Head of caudate nucleus (tissue), 42 donors: ENCODE results near the gene SCCPDH.
A peak's percentile ranks its signal among the peaks of the same experiment; 100 is the strongest.
"Not testable (repeated sequence)": the region's sequence is repeated elsewhere in the genome, so short reads cannot be mapped to it uniquely, and the experiment has no call there.

Experiments
- DNase-seq, 42 donors: peaks; one replicate each; pipeline versions ENCODE4 v3.0.0 to v3.0.0-alpha.2; 2020 to 2021; ENCODE audit warnings: mixed read lengths in 7 of 42
- intact Hi-C: fragments of 100-400 bp; cut with DNase I; formaldehyde crosslinking; loops from one replicate; pipeline ENCODE4 v1.15.0; 2022

SCCPDH gene

DNA sequence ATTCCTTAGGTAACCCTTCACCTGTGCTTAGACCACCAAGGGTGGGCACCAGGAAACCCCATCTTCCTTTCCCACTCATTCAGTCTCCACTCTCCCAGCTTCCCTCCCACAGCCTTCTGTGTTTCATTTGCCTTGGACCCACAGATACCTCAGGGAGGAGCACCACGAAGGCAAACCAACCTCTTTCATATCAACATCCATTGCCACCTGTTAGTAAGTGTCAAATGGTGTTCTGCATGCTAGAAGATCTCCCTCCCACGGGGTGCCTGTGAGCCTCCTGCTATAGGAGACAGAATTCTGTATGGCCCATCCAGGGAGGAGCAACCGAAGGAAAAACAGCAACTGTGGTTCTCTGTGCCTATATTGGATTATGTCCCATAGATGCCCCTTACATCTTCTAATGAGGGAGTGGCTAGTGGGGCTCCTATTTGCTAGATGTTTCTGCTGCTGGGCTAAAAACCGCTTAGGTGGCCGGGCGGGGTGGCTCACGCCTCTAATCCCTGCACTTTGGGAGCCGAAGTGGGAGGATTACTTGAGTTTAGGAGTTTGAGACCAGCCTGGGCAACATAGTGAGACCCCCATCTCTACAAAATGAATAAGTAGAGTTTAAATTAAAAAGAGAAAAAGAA, 25.6 kb upstream of the SCCPDH start:
- intact Hi-C loops, result loop anchor here (5.0 to 10.0 kb wide), 3 partner anchors 51 to 194 kb away; partner anchors contain the start of gene SMYD3
- DNase-seq, result peak in 1 of 42 donors; percentile 31

DNA sequence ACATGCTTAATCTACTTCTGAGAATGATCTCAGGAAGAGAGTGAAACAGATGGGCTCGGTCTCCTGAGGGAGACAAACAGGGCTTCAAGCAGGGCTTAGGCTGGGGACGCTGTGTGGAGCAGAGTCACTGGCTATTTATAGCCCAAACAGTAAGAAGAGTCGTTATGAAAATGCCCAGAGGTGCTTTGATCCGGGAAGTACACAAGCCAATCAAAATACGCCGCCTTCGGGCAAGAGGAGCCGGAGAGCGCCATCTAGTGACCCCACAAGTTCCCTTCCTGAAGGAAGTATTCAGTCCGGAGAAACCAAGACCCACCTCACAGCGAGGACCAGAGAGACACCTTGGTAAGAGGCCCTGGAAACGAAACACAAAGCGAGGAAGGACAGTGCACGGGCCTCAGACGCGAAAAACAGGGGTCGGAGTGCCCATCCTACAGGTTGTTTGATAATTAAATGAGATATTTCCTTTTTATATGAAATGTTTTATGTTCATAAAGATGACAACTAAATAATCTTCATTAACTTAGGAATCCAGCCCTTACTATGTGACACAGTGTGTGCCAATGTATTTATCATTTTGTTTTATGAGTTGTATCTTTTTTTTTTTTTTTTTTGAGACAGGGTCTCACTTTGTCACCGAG, 25.0 kb upstream of the SCCPDH start:
- intact Hi-C loops, result loop anchor here (5.0 to 10.0 kb wide), 3 partner anchors 52 to 194 kb away; partner anchors contain the start of gene SMYD3
- peak; percentile 65 to 93 (median 84) for DNase-seq

DNA sequence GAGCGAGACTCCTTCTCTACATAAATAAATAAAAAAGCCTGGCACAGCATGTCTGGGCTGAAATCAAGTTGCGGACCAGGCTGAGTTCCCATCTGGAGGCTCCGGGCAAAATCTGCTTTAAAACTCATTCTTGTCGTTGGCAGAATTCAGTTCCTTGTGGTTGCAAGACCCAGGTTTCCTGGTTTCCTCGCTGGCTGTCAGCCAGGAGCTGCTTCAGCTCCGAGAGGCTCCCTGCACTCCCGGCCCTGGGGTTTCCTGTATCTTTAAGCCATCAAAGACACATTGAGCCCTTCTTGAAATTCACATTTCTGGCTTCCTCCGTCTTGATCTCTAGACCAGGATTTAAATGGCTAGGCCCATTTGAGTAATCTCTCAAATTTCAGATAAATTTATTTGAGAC, 20.6 kb upstream of the SCCPDH start:
- intact Hi-C loops, result no loop called here
- peak in 1 of 42 donors; percentile 23 for DNase-seq

DNA sequence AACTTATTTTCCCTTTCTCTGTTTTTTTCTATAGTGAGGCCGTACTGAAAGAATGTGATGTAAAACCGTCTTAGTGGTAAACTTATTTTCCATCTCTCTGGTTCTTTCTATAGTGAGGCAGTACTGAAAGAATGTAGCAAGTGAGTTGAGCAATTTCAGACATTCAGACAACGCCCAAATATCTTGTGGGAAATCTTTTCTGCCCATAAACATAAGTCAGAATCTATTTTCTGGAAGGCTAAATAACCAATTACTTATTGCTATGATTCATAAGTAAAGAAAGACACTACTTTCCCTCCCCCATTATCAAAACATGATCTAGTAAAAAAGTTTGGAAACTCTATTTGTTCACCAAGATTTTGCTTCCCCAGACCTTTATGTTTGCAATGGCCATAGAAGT, 18.8 kb upstream of the SCCPDH start:
- intact Hi-C loops, result no loop called here
- DNase-seq, result no peak

DNA sequence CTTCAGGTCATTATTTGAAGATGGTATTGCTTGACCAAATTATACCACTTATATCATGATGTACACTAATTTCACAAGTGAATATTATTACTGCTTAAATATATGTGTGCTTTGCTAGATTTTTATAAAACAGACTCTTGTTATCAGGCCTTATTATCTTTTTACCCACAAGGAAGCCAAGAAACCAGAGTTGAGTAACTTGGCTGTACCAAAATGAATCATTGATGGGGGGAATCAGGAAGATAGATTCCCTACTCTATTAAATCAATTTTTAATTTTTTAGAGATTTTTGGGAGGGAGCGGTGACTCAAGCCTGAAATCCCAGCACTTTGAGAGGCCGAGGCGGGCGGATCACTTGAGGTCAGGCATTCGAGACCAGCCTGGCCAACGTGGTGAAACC, 16.0 kb upstream of the SCCPDH start:
- no peak for DNase-seq
- intact Hi-C loops, result no loop called here

DNA sequence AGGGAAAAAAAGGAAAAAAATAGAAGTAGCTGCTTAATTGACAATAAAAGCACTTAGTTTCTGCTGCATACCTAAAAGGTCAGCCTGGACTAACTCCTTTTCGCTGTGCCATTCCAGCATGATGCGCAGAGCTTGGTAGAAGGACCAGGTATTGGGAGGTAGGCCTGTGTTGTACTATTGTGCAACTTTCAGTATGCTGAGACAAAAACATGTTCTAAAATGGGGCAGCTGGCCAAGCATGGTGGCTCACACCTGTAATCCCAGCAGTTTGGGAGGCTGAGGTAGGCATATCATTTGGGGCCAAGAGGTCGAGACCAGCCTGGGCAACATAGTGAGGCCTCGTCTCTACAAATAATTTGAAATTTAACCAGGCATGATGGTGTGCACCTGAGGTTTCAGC, 15.0 kb upstream of the SCCPDH start:
- DNase-seq, result no peak
- intact Hi-C loops, result no loop called here

DNA sequence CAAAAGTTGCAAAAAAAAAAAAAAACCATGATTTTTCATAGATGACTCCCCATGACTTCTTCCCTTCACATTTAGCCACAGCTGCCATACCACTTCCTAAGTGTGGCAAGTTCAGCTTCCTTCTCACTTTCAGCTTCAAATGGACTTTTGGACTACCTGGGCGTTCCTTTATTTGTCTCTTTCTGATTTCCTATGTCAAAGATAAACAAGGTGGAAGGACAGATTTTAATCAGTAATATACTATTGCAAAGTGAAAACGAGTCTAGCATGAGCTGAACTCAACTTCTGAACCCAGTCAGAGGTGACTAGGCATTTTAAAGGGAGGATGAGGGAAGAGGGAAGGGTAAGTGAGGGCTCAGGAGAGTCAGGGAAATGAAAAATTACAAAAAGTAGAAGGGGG, 14.4 kb upstream of the SCCPDH start:
- intact Hi-C loops, result no loop called here
- DNase-seq, result no peak

DNA sequence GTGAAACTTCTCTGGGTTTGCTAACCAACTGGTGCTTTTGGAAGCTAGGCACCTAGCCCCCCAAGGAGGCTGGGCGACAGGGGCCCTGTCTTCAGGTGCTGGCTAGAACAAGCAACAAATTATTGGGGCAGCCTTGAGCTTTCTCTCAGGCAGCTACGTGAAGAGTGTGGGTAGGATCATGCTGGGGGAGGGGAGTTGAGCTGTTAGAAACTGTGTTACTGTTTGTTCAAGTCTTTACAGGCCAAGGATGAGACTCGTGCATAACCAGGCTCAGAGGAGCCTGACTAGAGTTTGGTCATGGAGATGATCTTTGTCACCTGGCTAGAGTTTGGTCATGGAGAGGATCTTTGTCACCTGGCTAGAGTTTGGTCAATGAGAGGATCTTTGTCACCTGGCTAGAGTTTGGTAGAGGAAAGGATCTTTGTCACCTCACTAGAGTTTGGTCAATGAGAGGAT, 12.6 kb upstream of the SCCPDH start:
- intact Hi-C loops, result no loop called here
- DNase-seq, result no peak

DNA sequence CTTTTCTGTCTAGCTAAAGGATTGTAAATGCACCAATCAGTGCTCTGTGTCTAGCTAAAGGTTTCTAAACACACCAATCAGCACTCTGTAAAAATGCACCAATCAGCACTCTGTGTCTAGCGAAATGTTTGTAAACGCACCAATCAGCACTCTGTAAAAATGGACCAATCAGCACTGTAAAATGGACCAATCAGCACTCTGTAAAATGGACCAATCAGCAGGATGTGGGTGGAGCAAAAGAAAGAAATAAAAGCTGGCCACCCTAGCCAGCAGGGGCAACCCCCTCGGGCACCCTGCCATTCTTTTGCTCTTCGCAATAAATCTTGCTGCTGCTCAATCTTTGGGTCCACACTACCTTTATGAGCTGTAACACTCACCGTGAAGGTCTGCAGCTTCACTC, 11.8 kb upstream of the SCCPDH start:
- intact Hi-C loops, result not testable (repeated sequence)

DNA sequence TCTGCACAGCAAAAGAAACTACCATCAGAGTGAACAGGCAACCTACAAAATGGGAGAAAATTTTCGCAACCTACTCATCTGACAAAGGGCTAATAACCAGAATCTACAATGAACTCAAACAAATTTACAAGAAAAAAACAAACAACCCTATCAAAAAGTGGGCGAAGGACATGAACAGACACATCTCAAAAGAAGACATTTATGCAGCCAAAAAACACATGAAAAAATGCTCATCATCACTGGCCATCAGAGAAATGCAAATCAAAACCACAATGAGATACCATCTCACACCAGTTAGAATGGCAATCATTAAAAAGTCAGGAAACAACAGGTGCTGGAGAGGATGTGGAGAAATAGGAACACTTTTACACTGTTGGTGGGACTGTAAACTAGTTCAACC, 4.8 kb upstream of the SCCPDH start:
- not testable (repeated sequence) for DNase-seq

More for the DNA sequence above, 11.8 kb upstream of the SCCPDH start:
- DNase-seq, result not testable (repeated sequence)

DNA sequence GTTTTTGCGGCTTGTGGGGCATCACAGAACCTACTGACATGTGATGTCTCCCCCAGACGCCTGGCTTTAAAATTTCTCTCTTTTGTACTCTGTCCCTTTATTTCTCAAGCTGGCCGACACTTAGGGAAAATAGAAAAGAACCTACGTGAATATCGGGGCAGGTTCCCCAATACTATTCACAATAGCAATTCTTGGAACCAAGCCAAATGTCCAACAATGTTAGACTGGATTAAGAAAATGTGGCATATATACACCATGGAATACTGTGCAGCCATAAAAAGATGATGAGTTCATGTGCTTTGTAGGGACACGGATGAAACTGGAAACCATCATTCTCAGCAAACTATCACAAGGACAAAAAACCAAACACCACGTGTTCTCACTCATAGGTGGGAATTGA, 3.4 kb upstream of the SCCPDH start:
- intact Hi-C loops, DNase-seq: not testable (repeated sequence)

More for the DNA sequence above, 4.8 kb upstream of the SCCPDH start:
- intact Hi-C loops, result not testable (repeated sequence)

DNA sequence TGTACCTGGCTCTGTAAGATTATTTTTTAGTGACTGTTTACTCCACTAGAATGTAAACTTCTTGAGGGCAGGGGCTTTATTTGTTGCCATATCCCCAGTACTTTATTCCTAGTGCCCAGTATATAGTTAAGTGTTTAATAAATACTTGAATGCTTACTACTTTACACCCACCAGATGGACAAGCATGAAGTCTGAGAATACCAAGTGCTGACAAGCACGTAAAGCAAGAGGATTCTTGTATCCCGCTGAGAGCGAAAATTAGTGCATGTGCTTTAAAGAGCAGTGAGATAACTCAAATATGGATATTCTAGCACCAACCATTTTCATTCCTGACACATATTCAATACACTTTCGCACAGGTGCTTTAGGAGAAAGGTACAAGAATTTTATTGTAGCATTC, 1.5 kb upstream of the SCCPDH start:
- no peak for DNase-seq
- intact Hi-C loops, result no loop called here

DNA sequence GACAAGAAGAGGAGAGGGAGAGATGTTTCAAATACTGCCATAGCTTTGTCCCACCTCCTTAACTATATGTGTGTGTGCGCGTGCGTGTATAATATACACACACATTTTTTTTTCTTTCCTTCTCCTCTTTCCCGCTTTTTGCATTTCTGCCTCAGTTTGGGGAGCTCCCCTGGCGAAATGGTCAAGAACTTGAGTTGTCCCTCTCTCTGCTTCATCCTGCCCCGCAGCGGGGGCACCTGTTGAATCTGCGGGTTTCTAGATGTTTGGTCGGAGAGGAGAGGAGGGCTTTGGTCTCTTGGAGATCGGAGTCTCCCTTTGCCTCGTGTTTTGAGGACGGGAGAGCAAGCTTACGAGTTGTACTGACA, 504 bp downstream of the SCCPDH start:
- intact Hi-C loops, result no loop called here
- peak in 13 of 42 donors; percentile 7 to 62 (median 23) for DNase-seq

DNA sequence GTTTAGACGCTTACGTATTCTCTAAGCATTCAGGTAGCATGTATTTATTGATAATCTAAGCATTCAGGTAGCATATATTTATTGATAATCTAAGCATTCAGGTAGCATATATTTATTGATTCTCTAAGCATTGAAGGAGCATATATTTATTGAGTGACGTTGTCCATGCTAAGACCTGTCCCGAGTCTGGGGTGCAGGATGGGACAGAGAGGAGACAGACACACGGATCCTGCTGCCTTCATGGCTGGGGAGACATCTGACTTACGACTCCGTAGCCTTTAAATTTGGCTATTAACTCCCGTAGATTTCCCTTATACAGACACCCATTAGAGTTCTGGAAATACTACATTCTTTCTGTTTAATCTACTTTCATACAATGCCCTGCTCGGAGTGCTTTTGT, 982 bp downstream of the SCCPDH start:
- no peak for DNase-seq
- intact Hi-C loops, result no loop called here

DNA sequence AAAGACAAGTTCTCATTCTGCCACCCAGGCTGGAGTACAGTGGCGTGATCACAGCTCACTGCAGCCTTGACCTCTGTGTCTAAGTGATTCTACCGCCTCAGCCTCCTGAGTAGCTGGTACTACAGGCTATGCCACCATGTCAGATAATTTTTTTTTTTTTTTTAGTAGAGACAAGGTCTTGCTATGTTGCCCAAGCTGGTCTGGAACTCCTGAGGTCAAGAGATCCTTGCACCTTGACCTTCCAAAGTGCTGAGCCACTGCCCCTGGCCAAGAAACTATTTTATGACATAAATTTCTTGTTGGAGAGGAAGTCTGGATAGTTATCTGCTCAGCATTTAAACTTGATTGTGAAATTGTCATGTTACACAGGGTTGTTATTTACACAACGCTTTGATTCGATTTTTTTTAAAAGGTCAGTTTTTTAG, 2.1 kb downstream of the SCCPDH start:
- no peak for DNase-seq
- intact Hi-C loops, result no loop called here

DNA sequence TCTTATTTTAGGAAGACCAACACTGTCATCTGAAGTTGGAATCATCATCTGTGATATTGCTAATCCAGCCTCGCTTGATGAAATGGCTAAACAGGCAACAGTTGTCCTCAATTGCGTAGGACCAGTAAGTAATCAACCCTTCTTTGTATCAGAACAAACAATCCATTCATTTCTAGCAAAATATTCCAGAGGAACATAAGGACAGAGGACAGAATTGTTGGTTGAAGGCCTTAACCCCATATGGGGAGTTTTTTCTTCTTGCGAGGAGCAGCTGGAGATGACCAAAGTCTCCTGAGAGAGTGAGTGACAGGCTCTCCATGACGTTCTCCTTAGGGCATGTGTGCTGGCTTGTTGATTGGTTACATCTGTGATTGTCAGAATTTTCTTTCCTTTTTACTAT, 2.7 kb downstream of the SCCPDH start:
- intact Hi-C loops, result no loop called here
- peak in 27 of 42 donors; percentile 14 to 77 (median 40) for DNase-seq

DNA sequence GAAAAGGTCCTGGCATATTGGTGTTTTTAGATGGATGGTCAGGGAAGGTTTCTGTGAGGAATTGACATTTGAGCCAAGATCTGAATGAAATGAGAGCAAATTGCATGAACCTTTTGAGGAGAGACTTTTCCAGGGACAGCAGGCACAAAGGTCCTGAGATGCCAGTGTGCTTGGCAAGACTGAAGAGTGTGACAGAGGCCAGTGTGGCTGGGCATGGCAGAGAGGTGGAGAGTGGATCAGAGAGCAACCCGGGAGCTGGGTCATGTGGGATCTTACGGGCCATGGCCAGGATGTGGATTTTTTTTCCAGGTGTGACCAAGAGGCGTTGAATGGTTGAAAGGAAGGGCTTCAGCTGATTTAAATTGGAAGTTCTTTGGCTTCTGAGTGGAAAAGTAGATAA, 3.4 kb downstream of the SCCPDH start:
- no peak for DNase-seq
- intact Hi-C loops, result no loop called here

DNA sequence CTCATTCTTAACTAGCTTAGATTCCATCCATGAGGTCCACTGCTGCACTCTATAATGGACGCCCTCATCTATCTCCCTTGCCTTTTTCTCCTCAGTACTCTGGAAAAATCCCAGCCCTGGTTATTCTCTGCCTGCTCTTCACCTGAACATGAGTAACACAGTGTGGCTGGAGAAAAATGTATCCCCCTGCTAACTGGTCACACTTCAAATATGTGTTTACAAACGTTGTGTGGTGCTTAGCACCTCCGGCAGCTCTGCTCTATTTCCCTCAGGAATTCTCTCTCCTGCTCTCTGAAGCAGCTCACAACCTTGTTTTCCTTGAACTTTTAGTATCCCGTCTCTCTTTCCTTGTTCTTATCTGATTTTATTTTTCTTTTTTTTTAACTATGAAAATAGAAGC, 4.1 kb downstream of the SCCPDH start:
- intact Hi-C loops, result no loop called here
- DNase-seq, result no peak

DNA sequence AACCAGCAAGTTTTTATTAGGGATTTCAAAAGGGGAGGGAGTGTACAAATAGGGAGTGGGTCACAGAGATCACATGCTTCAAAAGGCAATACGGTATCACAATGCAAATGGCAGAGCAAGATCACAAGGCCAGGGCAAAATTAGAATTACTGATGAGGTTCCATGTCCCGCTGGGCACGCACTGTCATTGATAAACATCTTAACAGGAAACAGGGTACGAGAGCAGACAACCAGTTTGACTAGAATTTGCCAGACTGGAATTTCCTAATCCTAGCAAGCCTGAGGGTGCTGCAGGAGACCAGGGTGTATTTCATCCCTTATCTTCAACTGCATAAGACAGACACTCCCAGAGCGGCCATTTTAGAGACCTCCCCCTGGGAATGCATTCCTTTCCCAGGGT, 4.8 kb downstream of the SCCPDH start:
- DNase-seq, intact Hi-C loops: not testable (repeated sequence)

DNA sequence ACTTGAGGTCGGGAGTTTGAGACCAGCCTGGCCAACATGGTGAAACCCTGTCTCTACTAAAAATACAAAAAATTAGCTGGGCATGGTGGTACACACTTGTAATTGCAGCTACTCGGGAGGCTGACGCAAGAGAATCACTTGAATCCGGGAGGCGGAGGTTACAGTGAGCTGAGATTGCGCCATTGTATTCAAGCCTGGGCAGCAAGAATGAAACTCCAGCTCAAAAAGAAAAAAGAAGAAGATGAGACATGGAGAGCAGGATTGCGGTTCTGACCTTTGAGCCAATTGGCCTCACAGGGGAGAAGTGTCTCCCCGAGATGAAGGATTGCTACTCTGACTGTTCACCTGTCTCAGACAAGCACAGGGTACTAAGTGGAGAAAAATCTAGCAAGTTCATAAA, 6.6 kb downstream of the SCCPDH start:
- no peak for DNase-seq
- intact Hi-C loops, result no loop called here

DNA sequence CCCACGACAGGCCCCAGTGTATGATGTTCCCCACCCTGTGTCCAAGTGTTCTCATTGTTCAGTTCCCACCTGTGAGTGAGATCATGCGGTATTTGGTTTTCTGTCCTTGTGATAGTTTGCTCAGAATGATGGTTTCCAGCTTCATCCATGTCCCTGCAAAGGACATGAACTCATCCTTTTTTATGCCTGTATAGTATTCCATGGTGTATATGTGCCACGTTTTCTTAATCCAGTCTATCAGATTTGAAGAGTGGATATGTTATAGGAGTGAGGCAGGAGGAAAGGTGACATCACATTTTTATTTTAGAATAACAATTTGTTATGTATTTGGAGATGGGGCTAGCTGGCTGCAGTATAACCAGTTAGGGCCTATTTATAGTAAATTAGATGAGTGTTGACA, 7.7 kb downstream of the SCCPDH start:
- DNase-seq, intact Hi-C loops: not testable (repeated sequence)
